Progenitor cell of endocrine pancreas (in vitro differentiated cells): Measurements from ENCODE around the gene EGF. TPM values are rescaled to one million over a fixed set of nuclear protein-coding genes. Genes with fewer than 3 reads are reported as not detected.

ENCODE experiments used
- DNase-seq: peaks from one replicate; pipeline ENCODE4 v3.0.0; 2021; ENCODE audit warnings: low spot score; ENCODE audit not compliant: unreplicated experiment
- H3K27ac Mint-ChIP-seq: 2 replicates; pipeline ENCODE4 v1.8.0; 2021; ENCODE audit warnings: mild to moderate bottlenecking, moderate library complexity, mixed read lengths
- H3K27me3 Mint-ChIP-seq: 2 replicates; pipeline ENCODE4 v1.8.0; 2021; ENCODE audit warnings: mixed read lengths
- H3K36me3 Mint-ChIP-seq: 2 replicates; pipeline ENCODE4 v1.8.0; 2022; ENCODE audit warnings: mixed read lengths; ENCODE audit not compliant: insufficient read depth
- H3K4me1 Mint-ChIP-seq: 2 replicates; pipeline ENCODE4 v1.8.0; 2021; ENCODE audit warnings: low read depth, mixed read lengths
- H3K4me3 Mint-ChIP-seq: 2 replicates; pipeline ENCODE4 v1.8.0; 2021; ENCODE audit warnings: low read depth, mild to moderate bottlenecking, moderate library complexity, mixed read lengths
- H3K9me3 Mint-ChIP-seq: 2 replicates; pipeline ENCODE4 v1.8.0; 2021; ENCODE audit warnings: low read depth, mixed read lengths
- CTCF ChIP-seq: fragments of 200-600 bp; sonication (generic); IDR thresholded peaks from one replicate; pipeline ENCODE4 v1.5.0; 2021; ENCODE audit warnings: antibody characterized with exemption, mild to moderate bottlenecking; ENCODE audit not compliant: unreplicated experiment
- total RNA-seq: library from RNA; stranded (reverse); gene quantifications from 2 replicates; pipeline ENCODE4 v1.2.1, GENCODE V29; 2021

Gene EGF
- total RNA-seq, 1 donor from 2014 or later: 0.36 TPM

GRCh38 chr4:110012917-110013316, 100.2 kb downstream of the EGF start:
- Mint-ChIP-seq H3K36me3 (no peaks in the 10 kb centered on the region), H3K27ac (no peak overlapping the region), H3K9me3 (peaks cover 6% of the 10 kb centered on the region), H3K27me3 (no peaks in the 10 kb centered on the region), H3K4me1 (peaks cover 9% of the 10 kb centered on the region), H3K4me3 (no peak overlapping the region)
- no peak for DNase-seq
- TF ChIP-seq CTCF: no peak

GRCh38 chr4:110014233-110014632, 101.5 kb downstream of the EGF start:
- no peak overlapping the region for H3K4me3 Mint-ChIP-seq
- no peaks in the 10 kb centered on the region for H3K27me3 Mint-ChIP-seq
- H3K36me3 Mint-ChIP-seq: no peaks in the 10 kb centered on the region
- TF ChIP-seq CTCF: no peak
- peaks cover 5% of the 10 kb centered on the region for H3K4me1 Mint-ChIP-seq
- peaks cover 6% of the 10 kb centered on the region for H3K9me3 Mint-ChIP-seq
- DNase-seq: no peak
- H3K27ac Mint-ChIP-seq: no peak overlapping the region

GRCh38 chr4:110019153-110019552, 106.5 kb downstream of the EGF start:
- Mint-ChIP-seq H3K27me3 (no peaks in the 10 kb centered on the region), H3K4me3 (no peak overlapping the region), H3K9me3 (peaks cover 12% of the 10 kb centered on the region), H3K36me3 (no peaks in the 10 kb centered on the region), H3K4me1 (no peaks in the 10 kb centered on the region), H3K27ac (no peak overlapping the region)
- DNase-seq: no peak
- TF ChIP-seq CTCF: no peak

GRCh38 chr4:110020139-110020538, 107.5 kb downstream of the EGF start:
- H3K36me3 Mint-ChIP-seq: no peaks in the 10 kb centered on the region
- no peak for DNase-seq
- no peaks in the 10 kb centered on the region for H3K27me3 Mint-ChIP-seq
- no peak overlapping the region for H3K4me3 Mint-ChIP-seq
- no peak for TF ChIP-seq CTCF
- H3K9me3 Mint-ChIP-seq: peaks cover 12% of the 10 kb centered on the region
- H3K4me1 Mint-ChIP-seq: no peaks in the 10 kb centered on the region
- no peak overlapping the region for H3K27ac Mint-ChIP-seq

GRCh38 chr4:110020646-110021443, 108.2 kb downstream of the EGF start:
- no peak for TF ChIP-seq CTCF
- H3K4me3 Mint-ChIP-seq: no peak overlapping the region
- no peak overlapping the region for H3K27ac Mint-ChIP-seq

More at GRCh38 chr4:110020646-110021443, 108.2 kb downstream of the EGF start:
- DNase-seq: no peak
- Mint-ChIP-seq H3K36me3 (no peaks in the 10 kb centered on the region), H3K9me3 (peaks cover 12% of the 10 kb centered on the region), H3K27me3 (no peaks in the 10 kb centered on the region), H3K4me1 (peaks cover 2% of the 10 kb centered on the region)
